RPMI7951 (cell line): ENCODE data around the gene GIT1. TPM values are rescaled to one million over a fixed set of nuclear protein-coding genes. Genes with fewer than 3 reads are reported as not detected.
"Not testable (repeated sequence)": the region's sequence is repeated elsewhere in the genome, so short reads cannot be mapped to it uniquely, and the experiment has no call there.

Experiments
- DNase-seq: peaks from one replicate; pipeline ENCODE4 v3.0.0-alpha.2; 2012; ENCODE audit warnings: low read depth
- total RNA-seq: library from RNA; depleted of rRNA; stranded (reverse); fragments of >200 nt; shearing (Covaris generic); gene quantifications from 2 replicates; pipeline ENCODE4 v1.2.3, GENCODE V29; 2014

The GIT1 gene
- total RNA-seq, 1 experiment from 2014 or later, result 12.0 TPM

DNA sequence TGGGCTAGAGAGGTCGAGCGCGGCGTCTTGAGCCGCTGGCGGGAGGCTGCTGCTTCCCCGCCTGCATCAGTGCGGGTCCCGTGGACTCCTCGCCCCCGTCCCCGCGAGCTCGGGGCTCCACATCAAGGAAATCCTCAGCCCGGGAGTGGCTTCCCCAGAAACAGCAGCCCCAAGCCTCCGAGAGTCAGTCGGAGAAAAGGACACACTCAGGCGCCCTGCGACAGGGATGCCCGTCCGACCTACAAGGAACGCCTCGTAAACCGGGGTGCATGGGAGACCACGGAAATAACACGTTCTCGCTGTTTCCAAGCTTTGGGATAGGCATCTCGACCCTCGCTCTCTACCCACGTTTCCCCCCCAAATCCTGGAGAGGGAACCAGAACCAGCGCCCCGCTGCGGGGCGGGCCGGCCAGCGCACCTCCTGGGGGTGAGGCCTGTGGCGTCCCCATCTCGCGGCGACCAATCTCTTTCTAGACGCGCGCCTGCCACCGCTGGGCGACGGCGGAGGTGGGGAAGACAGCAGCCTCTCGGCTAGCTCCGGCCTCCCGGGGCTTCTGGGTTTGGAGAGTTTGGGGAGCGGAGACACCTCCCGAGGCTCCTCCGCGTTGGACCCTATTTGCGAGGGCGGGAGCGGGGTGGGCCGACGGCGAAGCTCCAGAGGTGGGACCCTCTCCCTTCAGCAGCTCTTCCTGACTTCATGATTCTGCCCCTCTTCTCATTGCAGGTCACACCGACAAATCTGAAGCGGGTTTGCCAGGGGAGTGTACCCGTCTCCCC, 21.7 kb downstream of the GIT1 start:
- DNase-seq, result peak; percentile 58

GRCh38 chr17:29567304-29567553, 22.2 kb downstream of the GIT1 start:
- DNase-seq, result no peak

- DNase-seq, result peak; percentile 52
These were observed 22.8 kb downstream of the GIT1 start, which contains the start of gene ABHD15 for GRCh38 chr17:29566473-29567303. Gene ABHD15 (minus strand): TSS chr17:29567037. CDS start chr17:29566966, 71 bp downstream.

DNA sequence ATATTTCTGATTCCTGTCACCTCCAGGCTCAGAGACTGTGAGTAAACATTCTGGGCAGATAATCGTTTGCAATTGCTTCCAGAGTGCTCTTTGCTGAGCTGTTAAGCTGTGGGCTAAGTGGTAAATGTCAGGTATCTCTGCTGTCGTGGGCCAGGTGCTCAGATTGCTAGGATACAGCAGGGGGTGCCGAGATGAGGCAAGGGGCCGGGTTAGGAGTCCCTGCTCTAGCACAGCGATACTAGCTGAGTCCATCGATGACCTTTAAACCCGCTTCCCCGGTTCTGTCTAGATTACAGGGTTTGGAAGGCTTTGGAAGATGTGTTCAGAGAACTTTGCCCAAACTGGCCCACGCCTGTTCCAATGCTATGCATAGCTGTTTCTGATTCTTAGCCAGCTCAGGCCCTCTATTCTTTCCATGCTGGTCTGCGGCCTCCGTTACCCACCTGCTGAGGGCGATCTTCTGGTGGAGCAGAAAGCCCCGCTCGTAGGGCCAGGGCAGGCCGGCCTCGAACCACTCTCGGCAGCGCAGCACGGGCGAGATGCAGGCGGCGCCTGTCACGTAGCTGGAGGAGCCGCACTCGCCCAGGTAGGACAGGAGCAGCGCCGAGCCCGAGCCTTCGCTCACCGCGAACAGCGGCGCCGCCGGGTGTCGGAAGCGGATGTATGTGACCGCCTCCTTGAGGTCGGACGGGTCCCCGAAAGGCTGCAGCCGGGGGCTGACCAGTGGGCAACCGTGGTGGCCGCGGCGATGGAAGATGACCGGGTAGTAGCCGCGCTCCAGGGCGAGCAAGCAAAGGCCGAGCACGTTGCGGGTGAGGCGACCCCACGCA, 23.6 kb downstream of the GIT1 start:
- DNase-seq, result no peak

- DNase-seq, result no peak
These were observed 25.6 kb downstream of the GIT1 start for GRCh38 chr17:29563816-29564215.

DNA sequence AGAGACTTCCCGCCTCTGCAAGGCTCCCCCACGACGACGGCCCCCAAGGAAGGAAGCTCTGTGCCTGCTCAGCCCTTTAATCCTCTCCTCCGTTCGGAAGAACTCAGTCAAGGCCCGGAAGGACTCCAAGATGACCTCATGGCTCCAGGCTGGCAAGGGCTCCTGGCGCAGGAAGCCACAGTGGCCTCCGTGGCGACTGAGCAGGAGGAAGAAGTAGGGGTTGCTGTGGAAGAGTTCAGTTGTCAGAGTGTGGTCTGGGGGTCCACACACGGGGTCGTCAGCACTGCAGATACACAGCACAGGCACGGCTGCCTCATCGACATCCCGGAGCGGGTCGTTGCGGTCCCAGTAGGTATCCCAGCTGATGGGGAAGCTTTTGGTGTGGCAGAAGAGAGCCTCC, 26.8 kb downstream of the GIT1 start:
- no peak for DNase-seq

GRCh38 chr17:29561554-29562517, 27.6 kb downstream of the GIT1 start:
- DNase-seq, result no peak

DNA sequence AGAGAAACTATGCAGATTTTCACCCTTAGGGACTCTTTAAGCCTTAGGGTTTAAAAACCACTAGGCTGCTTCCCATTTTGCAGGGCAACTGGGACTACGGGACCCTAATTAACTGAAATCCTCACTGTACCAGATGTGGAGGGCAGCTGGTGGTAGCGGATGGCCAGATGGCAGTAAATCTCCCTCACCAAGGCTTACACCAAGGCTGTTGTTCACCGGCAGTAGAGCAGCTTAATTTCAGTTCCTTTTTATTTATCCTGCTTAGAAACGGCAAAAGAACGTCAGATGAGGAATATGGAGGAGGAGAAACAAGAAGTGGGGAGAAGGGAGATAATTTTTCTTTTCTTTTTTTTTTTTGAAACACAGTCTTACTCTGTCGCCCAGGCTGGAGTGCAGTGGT, 29.1 kb downstream of the GIT1 start:
- no peak for DNase-seq

- no peak for DNase-seq
These were observed 29.8 kb downstream of the GIT1 start for GRCh38 chr17:29559640-29560039.

- not testable (repeated sequence) for DNase-seq
These were observed 31.3 kb downstream of the GIT1 start for GRCh38 chr17:29558139-29558538.

DNA sequence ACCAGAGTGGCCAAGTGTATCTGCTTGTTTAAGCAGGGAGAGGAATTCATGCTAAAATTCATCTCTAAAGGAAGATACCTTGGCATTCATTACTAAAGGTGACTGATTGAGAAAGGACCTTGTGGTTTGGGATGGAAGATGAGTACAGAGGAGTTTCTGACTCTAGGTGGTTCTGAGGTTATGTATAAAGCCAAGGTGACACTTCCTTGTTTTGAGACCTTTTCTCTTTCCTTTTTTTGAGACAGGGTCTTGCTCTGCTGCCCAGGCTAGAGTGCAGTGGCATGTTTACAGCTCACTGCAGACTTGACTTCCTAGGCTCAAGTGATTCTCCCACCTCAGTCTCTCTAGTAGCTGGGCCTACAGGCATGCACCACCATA, 31.7 kb downstream of the GIT1 start:
- DNase-seq, result no peak

GRCh38 chr17:29557085-29557738, 32.2 kb downstream of the GIT1 start:
- no peak for DNase-seq

- no peak for DNase-seq
These were observed 33.6 kb downstream of the GIT1 start for GRCh38 chr17:29555840-29556239.

DNA sequence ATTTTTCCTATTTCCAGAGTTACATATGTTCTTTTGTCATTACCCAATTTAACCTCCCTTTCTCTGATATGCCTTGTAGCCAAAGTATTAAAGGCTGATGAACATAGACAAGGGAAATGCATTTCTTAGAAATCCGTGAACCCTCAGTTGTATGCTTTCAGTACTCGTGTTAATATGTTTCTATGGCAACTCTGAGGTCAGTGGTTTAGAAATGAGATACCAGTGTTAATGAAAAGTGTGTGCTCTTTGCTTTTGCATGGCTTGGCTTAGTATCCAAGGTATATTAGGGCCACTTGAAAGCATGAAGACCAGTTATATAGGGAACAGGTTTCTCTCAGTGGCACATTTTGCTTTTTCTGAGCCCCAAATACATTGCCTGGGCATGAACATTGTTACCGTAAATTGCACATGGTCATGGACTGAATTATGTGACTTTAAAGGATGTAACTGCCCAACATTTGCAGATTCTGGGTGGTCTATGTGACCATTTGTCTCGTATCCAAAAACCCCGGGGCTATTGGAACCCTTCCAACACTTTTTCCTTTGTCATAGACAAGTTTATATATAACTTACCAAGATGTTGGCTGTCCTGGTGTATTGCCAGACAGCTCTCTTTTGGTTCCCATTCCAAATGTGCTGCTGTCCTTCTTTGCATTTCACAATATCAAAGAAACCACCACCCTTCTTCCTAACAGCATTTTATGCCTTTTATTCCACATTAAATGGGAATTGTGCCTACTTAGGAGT, 40.1 kb downstream of the GIT1 start:
- peak; percentile 53 for DNase-seq

- DNase-seq, result no peak
These were observed 42.6 kb downstream of the GIT1 start for GRCh38 chr17:29546830-29547229.

- DNase-seq, result no peak
These were observed 43.4 kb downstream of the GIT1 start for GRCh38 chr17:29546085-29546484.

GRCh38 chr17:29544066-29544465, 45.4 kb downstream of the GIT1 start:
- no peak for DNase-seq

DNA sequence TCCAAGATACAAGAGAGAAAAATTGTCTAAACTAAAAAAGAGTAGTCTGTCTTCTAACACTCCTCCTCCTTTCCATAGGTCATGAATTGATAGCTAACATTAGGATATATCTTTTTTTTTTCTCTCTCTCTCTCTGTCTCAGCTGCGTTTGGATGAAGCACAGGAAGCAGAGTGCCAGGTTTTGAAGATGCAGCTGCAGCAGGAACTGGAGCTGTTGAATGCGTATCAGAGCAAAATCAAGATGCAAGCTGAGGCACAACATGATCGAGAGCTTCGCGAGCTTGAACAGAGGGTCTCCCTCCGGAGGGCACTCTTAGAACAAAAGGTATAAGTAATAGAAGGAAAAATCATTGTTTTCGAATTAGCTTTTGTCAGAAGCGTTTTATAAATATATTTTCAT, 55.5 kb downstream of the GIT1 start:
- DNase-seq, result no peak

DNA sequence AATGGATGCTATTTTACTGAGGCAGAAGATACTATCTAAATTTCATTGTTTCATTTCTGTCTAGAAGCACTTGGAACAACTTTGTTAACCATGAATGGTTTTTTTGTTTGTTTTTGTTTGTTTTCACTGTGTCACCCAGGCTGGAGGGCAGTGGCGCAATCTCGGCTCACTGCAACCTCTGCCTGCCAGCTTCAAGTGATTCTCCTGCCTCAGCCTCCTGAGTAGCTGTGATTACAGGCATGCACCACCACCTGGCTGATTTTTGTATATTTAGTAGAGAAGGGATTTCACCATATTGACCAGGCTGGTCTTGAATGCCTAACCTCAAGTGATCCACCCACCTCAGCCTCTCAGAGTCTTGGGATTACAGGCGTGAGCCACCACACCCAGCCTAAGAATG, 63.1 kb downstream of the GIT1 start:
- no peak for DNase-seq

DNA sequence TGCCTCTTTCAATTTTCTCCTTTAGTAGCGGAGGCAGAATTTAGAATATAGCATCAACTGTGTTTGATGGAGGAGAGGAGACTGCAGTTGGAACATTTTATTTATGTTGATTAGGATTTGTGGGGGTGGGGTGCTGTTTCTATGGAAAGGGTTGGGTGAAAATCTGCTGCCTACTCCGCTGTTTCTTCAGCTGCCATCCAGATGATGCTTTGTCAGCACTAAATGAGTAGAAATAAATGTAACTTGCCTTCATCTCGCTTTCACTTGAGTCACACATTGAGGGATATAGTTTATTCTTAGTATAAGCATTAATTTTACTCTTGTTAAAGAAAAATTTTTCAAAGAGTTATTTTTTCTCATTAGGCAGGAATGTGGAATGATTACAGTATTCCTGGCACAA, 64.8 kb downstream of the GIT1 start:
- DNase-seq, result no peak
